Epithelial cell of esophagus (primary cell): ENCODE measurements around the gene AHI1.

Source experiments
- DNase-seq: peaks from one replicate; pipeline ENCODE4 v3.0.0; 2010; ENCODE audit warnings: low read depth
- H3K4me3 ChIP-seq: 2 replicates; pipeline ENCODE4 v1.5.1; 2011; ENCODE audit warnings: mild to moderate bottlenecking, low read length, control low read depth
- TF ChIP-seq, protein P1 (sequence below): IDR thresholded peaks from 2 replicates; pipeline ENCODE4 v1.5.1; 2011; ENCODE audit warnings: low read depth, mild to moderate bottlenecking, low read length, control low read depth, inconsistent platforms; ENCODE audit not compliant: insufficient read depth; ENCODE audit errors: missing control alignments

The AHI1 gene

DNA sequence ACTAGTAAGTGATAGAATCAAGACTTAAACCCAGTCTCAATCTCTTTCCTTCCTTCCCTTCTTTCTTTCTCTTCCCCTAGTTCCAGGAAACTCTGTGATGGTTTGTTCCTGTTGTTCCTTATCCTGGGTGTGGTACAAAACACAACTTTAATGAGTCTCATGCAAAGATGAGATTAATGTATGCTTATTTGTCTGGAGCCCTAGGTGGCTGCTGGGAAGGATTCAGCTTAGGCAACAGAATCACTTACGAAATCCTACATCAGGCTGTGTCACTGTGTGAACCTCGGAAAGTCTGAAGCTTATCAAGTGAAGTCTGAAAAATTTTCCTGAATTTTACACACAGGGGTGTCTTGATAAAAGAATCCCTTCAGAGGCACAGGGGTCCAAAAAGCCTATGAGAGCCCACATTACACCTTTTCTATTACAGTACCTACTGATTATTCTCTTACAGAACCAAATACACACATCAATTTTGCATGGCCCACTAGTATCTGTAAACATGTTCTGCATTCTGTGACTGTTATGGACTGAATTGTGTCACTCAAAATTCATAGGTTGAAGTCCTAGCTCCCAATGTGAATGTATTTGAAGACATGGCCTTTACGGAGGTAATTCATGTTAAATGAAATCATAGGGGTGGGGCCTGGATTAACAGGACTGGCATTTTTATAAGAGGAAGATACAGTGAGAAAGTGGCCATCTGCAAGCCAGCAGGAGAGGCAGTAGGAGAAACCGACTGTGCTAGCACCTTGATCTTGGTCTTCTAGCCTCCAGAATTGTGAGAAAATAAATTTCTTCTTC lies 171.7 kb downstream of the AHI1 start:
- DNase-seq, result peak; percentile 62
- H3K4me3 ChIP-seq, result no peak overlapping the region
- TF ChIP-seq, protein P1, sequence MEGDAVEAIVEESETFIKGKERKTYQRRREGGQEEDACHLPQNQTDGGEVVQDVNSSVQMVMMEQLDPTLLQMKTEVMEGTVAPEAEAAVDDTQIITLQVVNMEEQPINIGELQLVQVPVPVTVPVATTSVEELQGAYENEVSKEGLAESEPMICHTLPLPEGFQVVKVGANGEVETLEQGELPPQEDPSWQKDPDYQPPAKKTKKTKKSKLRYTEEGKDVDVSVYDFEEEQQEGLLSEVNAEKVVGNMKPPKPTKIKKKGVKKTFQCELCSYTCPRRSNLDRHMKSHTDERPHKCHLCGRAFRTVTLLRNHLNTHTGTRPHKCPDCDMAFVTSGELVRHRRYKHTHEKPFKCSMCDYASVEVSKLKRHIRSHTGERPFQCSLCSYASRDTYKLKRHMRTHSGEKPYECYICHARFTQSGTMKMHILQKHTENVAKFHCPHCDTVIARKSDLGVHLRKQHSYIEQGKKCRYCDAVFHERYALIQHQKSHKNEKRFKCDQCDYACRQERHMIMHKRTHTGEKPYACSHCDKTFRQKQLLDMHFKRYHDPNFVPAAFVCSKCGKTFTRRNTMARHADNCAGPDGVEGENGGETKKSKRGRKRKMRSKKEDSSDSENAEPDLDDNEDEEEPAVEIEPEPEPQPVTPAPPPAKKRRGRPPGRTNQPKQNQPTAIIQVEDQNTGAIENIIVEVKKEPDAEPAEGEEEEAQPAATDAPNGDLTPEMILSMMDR, result no peak

DNA sequence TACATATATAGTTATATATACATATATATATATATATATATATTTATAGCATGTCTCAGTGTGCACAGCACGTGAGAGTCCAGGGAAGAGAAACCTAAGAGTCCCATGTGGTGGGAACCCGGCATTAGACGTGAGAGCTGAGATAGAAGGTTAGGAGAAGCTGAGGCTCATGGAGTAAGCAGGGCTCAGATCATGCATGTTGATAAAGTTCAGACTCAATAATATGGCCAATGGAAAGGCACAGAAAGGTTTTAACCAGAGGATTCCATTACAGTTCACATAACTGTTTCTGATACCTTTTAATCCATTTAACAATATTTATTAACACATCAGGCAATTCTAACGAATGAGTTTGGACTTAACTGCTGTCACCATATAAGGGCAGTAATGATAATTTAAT lies 173.0 kb downstream of the AHI1 start:
- DNase-seq, result no peak
- TF ChIP-seq, protein P1, result no peak
- no peak overlapping the region for H3K4me3 ChIP-seq

DNA sequence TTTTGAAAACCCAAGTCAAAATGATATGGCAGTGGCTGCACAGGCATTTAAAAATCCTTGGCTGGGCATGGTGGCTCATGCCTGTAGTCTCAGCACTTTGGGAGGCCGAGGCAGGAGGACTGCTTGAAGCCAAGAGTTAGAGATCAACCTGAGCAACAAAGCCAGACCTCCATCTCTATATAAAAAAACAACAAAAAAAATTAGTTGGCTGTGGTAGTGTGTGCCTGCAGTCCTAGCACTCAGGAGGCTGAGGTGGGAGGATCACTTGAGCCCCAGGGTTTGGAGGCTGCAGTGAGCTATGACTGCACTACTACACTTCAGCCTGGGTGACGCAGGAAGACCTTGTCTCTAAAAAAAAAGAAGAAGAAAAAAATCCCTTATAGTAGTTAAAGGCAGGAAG lies 173.6 kb downstream of the AHI1 start:
- TF ChIP-seq, protein P1, result no peak
- no peak overlapping the region for H3K4me3 ChIP-seq
- no peak for DNase-seq

DNA sequence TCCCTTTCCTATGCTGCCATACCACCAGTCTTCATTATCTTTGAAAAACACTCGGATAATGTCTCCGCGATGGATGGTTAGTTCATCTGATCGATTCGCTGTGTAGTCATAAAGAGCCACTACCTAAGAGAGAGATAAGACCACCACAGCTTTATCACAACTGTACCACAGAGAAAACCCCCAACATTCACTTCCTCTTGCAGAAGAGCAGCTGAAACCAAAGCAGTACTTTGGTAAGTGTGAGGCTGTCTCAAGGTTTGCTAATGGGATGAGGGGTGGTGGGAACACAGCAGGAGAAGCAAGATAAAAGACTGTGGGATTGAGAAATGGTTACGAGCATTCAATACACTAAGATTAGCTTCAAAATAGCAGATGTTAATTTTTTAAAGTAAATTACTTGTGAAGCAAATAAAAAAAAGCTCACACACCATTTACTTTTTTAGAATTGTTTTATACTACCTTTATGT lies 174.3 kb downstream of the AHI1 start:
- no peak overlapping the region for H3K4me3 ChIP-seq
- DNase-seq, result no peak
- TF ChIP-seq, protein P1, result no peak

DNA sequence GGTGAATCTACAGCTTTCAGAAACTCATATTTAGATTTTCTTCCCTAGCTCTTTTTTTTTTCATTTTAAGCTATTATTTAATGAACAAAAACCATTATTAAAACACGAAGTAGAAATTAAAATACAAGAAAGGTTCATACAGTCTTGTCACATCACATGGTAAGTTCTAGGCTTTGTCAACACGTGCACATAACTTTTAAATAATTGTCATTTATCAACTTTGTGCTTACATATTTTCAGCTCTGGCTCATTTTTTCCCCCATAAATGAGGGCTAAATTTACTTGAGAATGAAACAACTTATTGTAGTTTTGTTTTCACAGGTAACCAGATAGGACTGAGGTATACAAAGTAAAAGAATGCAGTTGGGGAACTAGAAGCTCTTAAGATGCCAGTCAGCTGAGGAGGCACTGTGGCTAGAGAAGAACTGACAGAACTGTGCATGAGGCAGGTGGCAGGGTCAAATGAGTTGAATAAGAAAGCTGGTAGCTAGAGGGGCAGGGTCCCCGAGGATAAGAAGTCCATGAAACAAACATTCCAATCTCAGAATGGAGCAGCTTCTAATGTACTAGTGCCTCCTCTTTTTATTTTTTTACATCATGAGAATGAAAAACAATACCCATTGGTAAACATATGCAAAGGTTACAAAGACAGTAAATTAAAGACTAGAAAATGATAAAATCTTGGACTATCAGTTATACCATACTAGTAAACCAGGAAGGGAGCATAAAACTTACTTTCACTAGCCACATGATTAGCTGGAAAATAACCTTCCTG lies 174.9 kb downstream of the AHI1 start:
- no peak overlapping the region for H3K4me3 ChIP-seq
- DNase-seq, result no peak
- TF ChIP-seq, protein P1, result no peak

DNA sequence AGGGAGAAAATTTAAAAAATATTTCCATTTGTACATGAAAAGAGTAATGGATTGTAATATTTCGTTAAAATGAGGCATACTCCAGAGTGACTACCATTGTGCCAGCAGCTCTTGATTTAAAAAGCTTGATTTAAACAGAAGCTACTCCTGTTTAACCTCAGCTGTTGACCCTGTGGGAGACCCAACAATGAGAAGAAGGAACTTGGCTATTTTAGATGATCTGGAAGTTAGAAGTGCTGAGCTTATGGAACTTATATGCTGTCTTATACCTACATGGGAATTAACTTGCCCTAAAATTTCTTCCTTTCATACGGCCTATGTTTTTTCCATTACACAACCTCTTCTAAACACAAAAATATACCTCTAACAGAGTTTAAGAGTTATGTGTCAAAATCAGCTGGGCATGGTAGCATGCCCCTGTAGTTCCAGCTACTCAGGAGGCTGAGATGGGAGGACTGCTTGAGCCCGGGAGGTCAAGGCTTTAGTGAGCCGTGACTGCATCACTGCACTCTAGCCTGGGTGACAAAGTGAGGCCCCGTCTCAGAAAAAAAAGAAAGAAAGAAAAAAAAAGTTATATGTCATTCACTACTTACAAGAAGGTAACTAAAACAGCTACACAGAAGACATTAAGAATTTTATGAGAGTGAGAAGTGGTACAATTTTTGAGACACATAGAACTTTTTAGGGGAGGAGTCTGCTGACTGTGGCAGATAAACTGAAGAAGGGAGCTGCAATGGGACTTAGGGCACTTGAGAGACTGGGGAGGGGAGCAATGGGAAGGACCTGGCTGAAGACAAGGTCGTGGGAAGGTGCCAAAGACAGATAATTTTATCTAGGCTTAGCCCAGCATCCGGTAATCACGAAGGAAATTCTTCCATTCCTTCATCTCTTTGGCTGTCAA lies 176.6 kb downstream of the AHI1 start:
- no peak for DNase-seq
- TF ChIP-seq, protein P1, result no peak
- no peak overlapping the region for H3K4me3 ChIP-seq
